Panc1 (cell line): ENCODE results near the gene ZNF396. TPM values are rescaled to one million over a fixed set of nuclear protein-coding genes. Genes with fewer than 3 reads are reported as not detected.

Experiments
- ATAC-seq: fragments of 200-7000 bp; cut with Tn5 transposase; 2 replicates; pipeline ENCODE4 v1.9.1; 2020; ENCODE audit warnings: mild to moderate bottlenecking, moderate library complexity
- BruUV-seq: library from RNA; stranded (reverse); fragments of 400-500 nt; replicated peaks from 2 replicates; lab custom pipeline; 2021; lab: Mats Ljungman, UMichigan
- CTCF ChIA-PET: fragments of 300-600 bp; sonication (Branson Sonifier 250); formaldehyde crosslinking; loops from one replicate; lab custom pipeline; 2022; ENCODE audit warnings: antibody characterized with exemption; lab: Charles Lee
- POLR2A ChIA-PET: fragments of 300-600 bp; sonication (Branson Sonifier 250); formaldehyde crosslinking; loops from one replicate; lab custom pipeline; 2022; ENCODE audit warnings: antibody characterized with exemption; lab: Charles Lee
- DNase-seq: peaks from one replicate; pipeline ENCODE4 v3.0.0-alpha.2; 2010; ENCODE audit warnings: low read depth, low spot score
- H3K27ac ChIP-seq: 2 replicates; pipeline ENCODE4 v1.5.1; 2011; ENCODE audit warnings: mild to moderate bottlenecking, low read length, inconsistent platforms
- H3K27me3 ChIP-seq: fragments of 200-500 bp; sonication (Bioruptor generic); 2 replicates; pipeline ENCODE4 v1.6.0; 2014; ENCODE audit warnings: low read length, inconsistent platforms; ENCODE audit not compliant: control insufficient read depth, insufficient read depth
- H3K36me3 ChIP-seq: fragments of 200-500 bp; sonication (Bioruptor generic); 2 replicates; pipeline ENCODE4 v1.5.1; 2014; ENCODE audit warnings: inconsistent platforms, mild to moderate bottlenecking, low read length, moderate library complexity; ENCODE audit not compliant: control insufficient read depth, insufficient read depth
- H3K4me1 ChIP-seq: 2 replicates; pipeline ENCODE4 v1.5.1; 2011; ENCODE audit warnings: inconsistent platforms, mild to moderate bottlenecking, low read length, moderate library complexity; ENCODE audit not compliant: control insufficient read depth, insufficient read depth
- H3K4me3 ChIP-seq, 2 experiments: 2 replicates each; pipeline ENCODE4 v1.5.1; 2011 to 2012; ENCODE audit warnings: low read depth in 2 of 2, low read length in 2 of 2, mild to moderate bottlenecking in 2 of 2, inconsistent platforms in 1 of 2, moderate library complexity in 1 of 2
- H3K9me3 ChIP-seq: fragments of 200-500 bp; sonication (Bioruptor generic); 2 replicates; pipeline ENCODE4 v1.5.1; 2014; ENCODE audit warnings: low read depth, mild to moderate bottlenecking, inconsistent platforms, low read length, moderate library complexity; ENCODE audit not compliant: control insufficient read depth, insufficient read depth
- CTCF ChIP-seq: fragments of 450-650 bp; IDR thresholded peaks from 2 replicates; pipeline ENCODE4 v1.5.1; 2017; ENCODE audit warnings: mild to moderate bottlenecking
- POLR2AphosphoS5 ChIP-seq: IDR thresholded peaks from 2 replicates; pipeline ENCODE4 v1.6.1; 2012; ENCODE audit warnings: mild to moderate bottlenecking, low read depth, low read length, moderate library complexity
- REST ChIP-seq, 2 experiments: IDR thresholded peaks; 2 replicates each; pipeline ENCODE4 v1.6.1; 2011 to 2012; ENCODE audit warnings: low read depth in 2 of 2, control low read depth in 1 of 2, low read length in 1 of 2, mild to moderate bottlenecking in 1 of 2, moderate library complexity in 1 of 2; ENCODE audit not compliant: insufficient read depth in 1 of 2
- SIN3A ChIP-seq: IDR thresholded peaks from 2 replicates; pipeline ENCODE4 v1.6.1; 2012; ENCODE audit warnings: low read depth, mild to moderate bottlenecking, low read length, moderate library complexity, borderline replicate concordance; ENCODE audit not compliant: insufficient read depth
- TCF7L2 ChIP-seq: IDR thresholded peaks from 2 replicates; pipeline ENCODE4 v1.6.1; 2011; ENCODE audit warnings: mild to moderate bottlenecking, low read depth, low read length, inconsistent platforms
- in situ Hi-C: cut with HindIII; loops from 2 replicates; pipeline ENCODE4 v1.10.0; 2016; ENCODE audit warnings: low sequenced_read_pairs, low pct_unique_long_range_greater_than_20kb
- intact Hi-C: fragments of 100-400 bp; cut with micrococcal nuclease; formaldehyde crosslinking; loops from one replicate; pipeline ENCODE4 v1.10.0; 2022; ENCODE audit not compliant: unreplicated experiment
- total RNA-seq: library from RNA; stranded (reverse); gene quantifications from one replicate; pipeline ENCODE4 v1.2.1, GENCODE V29; 2021; ENCODE audit not compliant: unreplicated experiment

Gene ZNF396
- total RNA-seq, 1 experiment from 2014 or later, result 2.8 TPM

GRCh38 chr18:35417223-35417622 lies 40.1 kb upstream of the ZNF396 start:
- H3K36me3 ChIP-seq, result no peaks in the 10 kb centered on the region
- BruUV-seq, result no TSS peak
- ATAC-seq, result no peak
- H3K4me1 ChIP-seq, result peaks cover 2% of the 10 kb centered on the region; the same call in 1 of the 2 replicates
- no peak for DNase-seq
- POLR2A ChIA-PET, result no interaction called here
- CTCF ChIA-PET, result no interaction called here
- no peak overlapping the region; the same call in 1 of the 2 replicates for H3K27ac ChIP-seq
- no peaks in the 10 kb centered on the region for H3K9me3 ChIP-seq
- no peaks in the 10 kb centered on the region for H3K27me3 ChIP-seq
- no peak for TF ChIP-seq REST (IDR thresholded peaks at IDR 0.05; ENCODE audit: insufficient read depth in 1 of 2, low read depth in 2 of 2, low read length in 1 of 2)
- no peak overlapping the region for H3K4me3 ChIP-seq
- in situ Hi-C loops, result no loop called here
- intact Hi-C loops, result no loop called here

GRCh38 chr18:35415511-35416073 lies 38.5 kb upstream of the ZNF396 start:
- Histone ChIP-seq H3K36me3 (no peaks in the 10 kb centered on the region), H3K4me1 (peaks cover 2% of the 10 kb centered on the region; the same call in 1 of the 2 replicates), H3K4me3 (no peak overlapping the region), H3K9me3 (no peaks in the 10 kb centered on the region), H3K27me3 (no peaks in the 10 kb centered on the region), H3K27ac (peak overlapping the region; percentile 64)
- ATAC-seq (no peak), DNase-seq (no peak)
- ChIA-PET CTCF (no interaction called here), POLR2A (no interaction called here)
- BruUV-seq, result no TSS peak
- intact Hi-C loops, result no loop called here
- in situ Hi-C loops, result no loop called here
- no peak for TF ChIP-seq CTCF
- no peak for TF ChIP-seq POLR2AphosphoS5
- TF ChIP-seq SIN3A, result no peak
- TF ChIP-seq TCF7L2, result no peak
- no peak for TF ChIP-seq REST (IDR thresholded peaks at IDR 0.05; ENCODE audit: insufficient read depth in 1 of 2, low read depth in 2 of 2, low read length in 1 of 2)
